GM12878 (cell line): ENCODE results near the gene CR1. TPM values are rescaled to one million over a fixed set of nuclear protein-coding genes. Genes with fewer than 3 reads are reported as not detected.

Experiments used
- BACH1 ChIP-seq: fragments of 450-650 bp; IDR thresholded peaks from 2 replicates; pipeline ENCODE4 v1.6.1; 2017; ENCODE audit warnings: mild to moderate bottlenecking, borderline replicate concordance
- CEBPZ ChIP-seq: fragments of 150-350 bp; IDR thresholded peaks from 2 replicates; pipeline ENCODE4 v1.6.1; 2016; ENCODE audit warnings: low read depth, low read length
- CHD2 ChIP-seq: IDR thresholded peaks from 2 replicates; pipeline ENCODE4 v1.6.1; 2011; ENCODE audit warnings: low read depth, low read length, improper control_type of control experiment, borderline replicate concordance
- CREM ChIP-seq: IDR thresholded peaks from 2 replicates; pipeline ENCODE4 v1.6.1; 2014; ENCODE audit warnings: antibody characterized with exemption, low read depth
- E2F4 ChIP-seq: IDR thresholded peaks from 2 replicates; pipeline ENCODE4 v1.6.1; 2012; ENCODE audit warnings: low read depth, low read length, improper control_type of control experiment
- FOS ChIP-seq: IDR thresholded peaks from 3 replicates; pipeline ENCODE4 v1.6.1; 2011; ENCODE audit warnings: borderline replicate concordance; ENCODE audit not compliant: insufficient read length; ENCODE audit errors: extremely low read depth
- HDGF ChIP-seq: fragments of 450-650 bp; IDR thresholded peaks from 2 replicates; pipeline ENCODE4 v1.6.1; 2016; ENCODE audit warnings: antibody characterized with exemption
- IRF4 ChIP-seq: IDR thresholded peaks from 2 replicates; pipeline ENCODE4 v1.6.1; 2011; ENCODE audit warnings: low read depth, low read length
- JUNB ChIP-seq: IDR thresholded peaks from 2 replicates; pipeline ENCODE4 v1.6.1; 2016; ENCODE audit warnings: antibody characterized with exemption, mild to moderate bottlenecking
- LARP7 ChIP-seq: fragments of 450-650 bp; IDR thresholded peaks from 2 replicates; pipeline ENCODE4 v1.6.1; 2017; ENCODE audit warnings: mild to moderate bottlenecking
- MEF2A ChIP-seq: IDR thresholded peaks from 2 replicates; pipeline ENCODE4 v1.6.1; 2011; ENCODE audit warnings: low read depth, mild to moderate bottlenecking, low read length, moderate library complexity; ENCODE audit not compliant: insufficient read depth
- MXI1 ChIP-seq: fragments of 150-350 bp; IDR thresholded peaks from 2 replicates; pipeline ENCODE4 v1.6.1; 2011; ENCODE audit warnings: low read depth, mild to moderate bottlenecking, inconsistent platforms, low read length, improper control_type of control experiment
- NFYB ChIP-seq: IDR thresholded peaks from 2 replicates; pipeline ENCODE4 v1.6.1; 2011; ENCODE audit warnings: low read depth, mild to moderate bottlenecking, low read length, improper control_type of control experiment, moderate library complexity; ENCODE audit not compliant: insufficient read depth
- PKNOX1 ChIP-seq: fragments of 450-650 bp; IDR thresholded peaks from 2 replicates; pipeline ENCODE4 v1.6.1; 2016; ENCODE audit warnings: mild to moderate bottlenecking
- POLR2AphosphoS5 ChIP-seq: IDR thresholded peaks from 2 replicates; pipeline ENCODE4 v1.6.1; 2011; ENCODE audit warnings: mild to moderate bottlenecking, low read length, inconsistent platforms
- RAD51 ChIP-seq: fragments of 450-650 bp; IDR thresholded peaks from 2 replicates; pipeline ENCODE4 v1.6.1; 2016; ENCODE audit warnings: moderate library complexity, mild to moderate bottlenecking, inconsistent platforms
- RCOR1 ChIP-seq: conservative IDR thresholded peaks from 2 replicates; pipeline ENCODE4 v1.6.1; 2012; ENCODE audit warnings: low read depth, low read length, improper control_type of control experiment
- RFX5 ChIP-seq: IDR thresholded peaks from 2 replicates; pipeline ENCODE4 v1.6.1; 2011; ENCODE audit warnings: low read depth, low read length, improper control_type of control experiment
- SIX5 ChIP-seq: IDR thresholded peaks from 2 replicates; pipeline ENCODE4 v1.6.1; 2011; ENCODE audit warnings: mild to moderate bottlenecking, low read depth, low read length, moderate library complexity; ENCODE audit not compliant: severe bottlenecking
- SP1 ChIP-seq: IDR thresholded peaks from one replicate; pipeline ENCODE4 v1.6.1; 2011; ENCODE audit warnings: low read depth, low read length
- TAF1 ChIP-seq: IDR thresholded peaks from 2 replicates; pipeline ENCODE4 v1.6.1; 2011; ENCODE audit warnings: mild to moderate bottlenecking, low read depth, low read length, borderline replicate concordance
- polyA plus RNA-seq, 11 experiments: library from polyadenylated mRNA; depleted of rRNA in 4 of 11; unstranded in 6 of 11; stranded (reverse) in 5 of 11; fragments of >200 nt; fragmentation: Nextera tagmentation in 4 of 11; fragmentation: Illumina TruSeq in 1 of 11; extraction: Ambion mirVana in 4 of 11; extraction: Trizol in 1 of 11; gene quantifications; 1 replicate in 1 of 11; 2 replicates in 10 of 11; pipeline versions ENCODE4 v1.2.1 to v1.2.3, GENCODE V29; 2011 to 2016; ENCODE audit warnings: inconsistent platforms in 2 of 11, missing spikeins in 2 of 11, low read depth in 1 of 11
- total RNA-seq, 4 experiments: library from RNA; depleted of rRNA in 3 of 4; stranded (reverse); fragments of >200 nt in 3 of 4; fragmentation: Illumina TruSeq in 1 of 4; extraction: Trizol in 1 of 4; gene quantifications; 2 replicates each; pipeline versions ENCODE4 v1.2.1 to v1.2.3, GENCODE V29; 2013 to 2021
- TF ChIP-seq, protein P1 (sequence below): IDR thresholded peaks from 2 replicates; pipeline ENCODE4 v1.6.1; 2012; ENCODE audit warnings: mild to moderate bottlenecking, low read depth, low read length

Gene CR1
- total and polyA plus RNA-seq, 10 of the 15 experiments (the other 5 are each of a cell fraction or from before 2014, with no cell fraction given), result 0.30 to 8.0 (median 4.3) TPM

GRCh38 chr1:207644852-207645634, 149.1 kb downstream of the CR1 start, which contains the start of gene CR1L (continued):
- TF ChIP-seq HDGF (no peak), IRF4 (no peak), CEBPZ (no peak), MXI1 (peak; percentile 79; the same call in 1 of the 2 replicates), CREM (no peak), MEF2A (no peak), LARP7 (no peak), PKNOX1 (peak; percentile 27; the same call in 1 of the 2 replicates), BACH1 (no peak), SP1 (peak; percentile 90), TAF1 (no peak), NFYB (peak; percentile 76; the same call in 1 of the 2 replicates), E2F4 (peak; percentile 89), SIX5 (no peak), RAD51 (no peak), FOS (no peak), CHD2 (no peak), POLR2AphosphoS5 (no peak), RFX5 (no peak), RCOR1 (no peak), JUNB (no peak)
- TF ChIP-seq, protein P1, sequence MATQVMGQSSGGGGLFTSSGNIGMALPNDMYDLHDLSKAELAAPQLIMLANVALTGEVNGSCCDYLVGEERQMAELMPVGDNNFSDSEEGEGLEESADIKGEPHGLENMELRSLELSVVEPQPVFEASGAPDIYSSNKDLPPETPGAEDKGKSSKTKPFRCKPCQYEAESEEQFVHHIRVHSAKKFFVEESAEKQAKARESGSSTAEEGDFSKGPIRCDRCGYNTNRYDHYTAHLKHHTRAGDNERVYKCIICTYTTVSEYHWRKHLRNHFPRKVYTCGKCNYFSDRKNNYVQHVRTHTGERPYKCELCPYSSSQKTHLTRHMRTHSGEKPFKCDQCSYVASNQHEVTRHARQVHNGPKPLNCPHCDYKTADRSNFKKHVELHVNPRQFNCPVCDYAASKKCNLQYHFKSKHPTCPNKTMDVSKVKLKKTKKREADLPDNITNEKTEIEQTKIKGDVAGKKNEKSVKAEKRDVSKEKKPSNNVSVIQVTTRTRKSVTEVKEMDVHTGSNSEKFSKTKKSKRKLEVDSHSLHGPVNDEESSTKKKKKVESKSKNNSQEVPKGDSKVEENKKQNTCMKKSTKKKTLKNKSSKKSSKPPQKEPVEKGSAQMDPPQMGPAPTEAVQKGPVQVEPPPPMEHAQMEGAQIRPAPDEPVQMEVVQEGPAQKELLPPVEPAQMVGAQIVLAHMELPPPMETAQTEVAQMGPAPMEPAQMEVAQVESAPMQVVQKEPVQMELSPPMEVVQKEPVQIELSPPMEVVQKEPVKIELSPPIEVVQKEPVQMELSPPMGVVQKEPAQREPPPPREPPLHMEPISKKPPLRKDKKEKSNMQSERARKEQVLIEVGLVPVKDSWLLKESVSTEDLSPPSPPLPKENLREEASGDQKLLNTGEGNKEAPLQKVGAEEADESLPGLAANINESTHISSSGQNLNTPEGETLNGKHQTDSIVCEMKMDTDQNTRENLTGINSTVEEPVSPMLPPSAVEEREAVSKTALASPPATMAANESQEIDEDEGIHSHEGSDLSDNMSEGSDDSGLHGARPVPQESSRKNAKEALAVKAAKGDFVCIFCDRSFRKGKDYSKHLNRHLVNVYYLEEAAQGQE, result no peak
